Neural crest cell (in vitro differentiated cells): ENCODE measurements around the gene NPHS1. TPM values are rescaled to one million over a fixed set of nuclear protein-coding genes. Genes with fewer than 3 reads are reported as not detected.

Experiments used
- DNase-seq: peaks from one replicate; pipeline ENCODE4 v3.0.0; 2021; ENCODE audit warnings: low read depth, mixed read lengths, low spot score
- H3K27ac Mint-ChIP-seq: one replicate; pipeline ENCODE4 v1.8.0; 2021; ENCODE audit warnings: mild to moderate bottlenecking, mixed read lengths; ENCODE audit not compliant: unreplicated experiment
- H3K27me3 Mint-ChIP-seq: 2 replicates; pipeline ENCODE4 v1.8.0; 2021; ENCODE audit warnings: low read depth, mild to moderate bottlenecking, mixed read lengths
- H3K36me3 Mint-ChIP-seq: 2 replicates; pipeline ENCODE4 v1.8.0; 2021; ENCODE audit warnings: low read depth, mild to moderate bottlenecking, mixed read lengths
- H3K4me1 Mint-ChIP-seq: 2 replicates; pipeline ENCODE4 v1.8.0; 2021; ENCODE audit warnings: mixed read lengths
- H3K4me3 Mint-ChIP-seq: one replicate; pipeline ENCODE4 v1.8.0; 2021; ENCODE audit warnings: mild to moderate bottlenecking, mixed read lengths
- H3K9me3 Mint-ChIP-seq: 2 replicates; pipeline ENCODE4 v1.8.0; 2021; ENCODE audit warnings: mixed read lengths
- total RNA-seq: library from RNA; stranded (reverse); gene quantifications from 2 replicates; pipeline ENCODE4 v1.2.1, GENCODE V29; 2021
- TF ChIP-seq, protein P1 (sequence below): fragments of 200-600 bp; sonication (generic); conservative IDR thresholded peaks from 2 replicates; pipeline ENCODE4 v1.5.0; 2021; ENCODE audit warnings: antibody characterized with exemption, mild to moderate bottlenecking

The NPHS1 gene
- total RNA-seq, 1 donor from 2014 or later = not detected

DNA sequence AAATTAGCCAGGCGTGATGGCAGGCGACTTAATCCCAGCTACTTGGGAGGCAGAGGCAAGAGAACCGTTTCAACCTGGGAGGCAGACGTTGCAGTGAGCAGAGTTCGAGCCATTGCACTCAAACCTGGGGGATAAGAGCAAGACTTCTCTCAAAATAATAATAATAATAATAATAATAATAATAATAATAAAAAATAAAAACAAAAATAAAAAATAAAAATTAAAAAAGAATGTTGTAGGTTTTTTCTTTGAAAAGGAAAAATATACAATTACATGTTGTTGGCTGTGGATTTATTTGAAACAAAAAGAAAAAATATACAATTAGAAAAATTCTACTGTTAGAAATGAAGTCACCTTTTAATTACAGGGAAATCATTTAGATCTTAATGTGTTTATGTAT lies 28.2 kb downstream of the NPHS1 start:
- no peak for DNase-seq
- Mint-ChIP-seq H3K4me1 (peaks cover 5% of the 10 kb centered on the region), H3K9me3 (no peaks in the 10 kb centered on the region), H3K27me3 (peaks cover 61% of the 10 kb centered on the region), H3K4me3 (no peak overlapping the region), H3K27ac (no peak overlapping the region), H3K36me3 (no peaks in the 10 kb centered on the region)
- TF ChIP-seq, protein P1, sequence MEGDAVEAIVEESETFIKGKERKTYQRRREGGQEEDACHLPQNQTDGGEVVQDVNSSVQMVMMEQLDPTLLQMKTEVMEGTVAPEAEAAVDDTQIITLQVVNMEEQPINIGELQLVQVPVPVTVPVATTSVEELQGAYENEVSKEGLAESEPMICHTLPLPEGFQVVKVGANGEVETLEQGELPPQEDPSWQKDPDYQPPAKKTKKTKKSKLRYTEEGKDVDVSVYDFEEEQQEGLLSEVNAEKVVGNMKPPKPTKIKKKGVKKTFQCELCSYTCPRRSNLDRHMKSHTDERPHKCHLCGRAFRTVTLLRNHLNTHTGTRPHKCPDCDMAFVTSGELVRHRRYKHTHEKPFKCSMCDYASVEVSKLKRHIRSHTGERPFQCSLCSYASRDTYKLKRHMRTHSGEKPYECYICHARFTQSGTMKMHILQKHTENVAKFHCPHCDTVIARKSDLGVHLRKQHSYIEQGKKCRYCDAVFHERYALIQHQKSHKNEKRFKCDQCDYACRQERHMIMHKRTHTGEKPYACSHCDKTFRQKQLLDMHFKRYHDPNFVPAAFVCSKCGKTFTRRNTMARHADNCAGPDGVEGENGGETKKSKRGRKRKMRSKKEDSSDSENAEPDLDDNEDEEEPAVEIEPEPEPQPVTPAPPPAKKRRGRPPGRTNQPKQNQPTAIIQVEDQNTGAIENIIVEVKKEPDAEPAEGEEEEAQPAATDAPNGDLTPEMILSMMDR = no peak

DNA sequence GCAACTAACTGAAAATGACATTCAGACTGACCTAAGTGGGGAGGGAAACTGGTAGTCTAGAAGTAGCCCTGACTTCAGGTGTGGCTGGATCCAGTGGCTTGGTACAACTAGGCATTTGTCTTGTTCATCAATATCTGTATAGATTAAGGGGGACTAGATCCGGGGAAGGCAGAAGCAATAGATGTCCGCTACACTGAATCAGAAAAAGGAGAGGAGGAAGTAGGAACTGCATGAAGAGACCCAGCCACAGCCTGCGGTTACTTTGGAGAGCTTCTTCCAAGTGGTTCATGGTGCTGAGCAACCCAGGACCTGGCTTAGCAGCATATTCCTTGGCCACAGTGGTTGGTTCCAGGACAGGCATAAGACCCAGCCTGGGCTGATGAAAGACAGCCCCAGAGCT lies 29.7 kb downstream of the NPHS1 start:
- Mint-ChIP-seq H3K27me3 (peaks cover 62% of the 10 kb centered on the region), H3K9me3 (no peaks in the 10 kb centered on the region), H3K36me3 (no peaks in the 10 kb centered on the region), H3K27ac (no peak overlapping the region), H3K4me3 (no peak overlapping the region), H3K4me1 (peaks cover 5% of the 10 kb centered on the region)
- TF ChIP-seq, protein P1 = no peak
- no peak for DNase-seq

DNA sequence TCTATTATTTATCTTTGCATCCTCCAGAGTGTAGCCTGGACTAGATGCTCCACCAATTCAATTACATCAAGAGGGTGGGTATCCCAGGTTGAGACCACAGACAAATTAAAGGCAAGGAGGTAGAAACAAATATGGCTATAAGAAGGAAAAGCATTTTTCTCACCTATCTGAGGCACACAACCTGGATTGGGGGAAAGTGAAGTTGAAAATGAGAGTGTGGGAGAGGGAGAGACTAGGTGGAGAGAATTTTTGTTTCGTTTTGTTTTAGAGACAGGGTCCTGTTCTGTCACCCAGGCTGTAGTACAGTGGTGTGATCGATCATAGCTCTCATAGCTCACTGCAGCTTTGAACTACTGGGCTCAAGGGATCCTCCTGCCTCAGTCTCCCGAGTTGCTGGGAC lies 33.9 kb downstream of the NPHS1 start:
- DNase-seq = no peak
- Mint-ChIP-seq H3K4me3 (no peak overlapping the region), H3K27ac (no peak overlapping the region), H3K36me3 (no peaks in the 10 kb centered on the region), H3K9me3 (no peaks in the 10 kb centered on the region), H3K27me3 (peaks cover 45% of the 10 kb centered on the region), H3K4me1 (peaks cover 5% of the 10 kb centered on the region)
- TF ChIP-seq, protein P1 = no peak

DNA sequence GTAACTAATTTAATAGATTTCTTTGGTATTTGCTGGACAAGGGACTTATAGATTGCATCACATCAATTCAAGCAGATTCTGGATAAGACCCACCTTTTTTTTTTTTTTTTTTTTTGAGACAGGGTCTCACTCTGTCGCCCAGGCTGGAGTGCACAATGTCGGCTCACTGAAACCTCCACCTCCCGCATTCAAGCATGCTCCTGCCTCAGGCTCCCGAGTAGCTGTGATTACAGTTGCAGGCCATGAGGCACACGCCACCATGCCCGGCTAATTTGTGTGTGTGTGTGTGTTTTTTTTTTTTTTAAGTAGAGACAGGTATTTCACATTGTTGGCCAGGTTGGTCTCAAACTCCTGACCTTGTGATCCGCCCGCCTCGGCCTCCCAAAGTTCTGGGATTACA lies 35.5 kb downstream of the NPHS1 start:
- Mint-ChIP-seq H3K4me3 (no peak overlapping the region), H3K27me3 (peaks cover 36% of the 10 kb centered on the region), H3K4me1 (peaks cover 5% of the 10 kb centered on the region), H3K27ac (no peak overlapping the region), H3K9me3 (no peaks in the 10 kb centered on the region), H3K36me3 (no peaks in the 10 kb centered on the region)
- TF ChIP-seq, protein P1 = no peak
- no peak for DNase-seq

DNA sequence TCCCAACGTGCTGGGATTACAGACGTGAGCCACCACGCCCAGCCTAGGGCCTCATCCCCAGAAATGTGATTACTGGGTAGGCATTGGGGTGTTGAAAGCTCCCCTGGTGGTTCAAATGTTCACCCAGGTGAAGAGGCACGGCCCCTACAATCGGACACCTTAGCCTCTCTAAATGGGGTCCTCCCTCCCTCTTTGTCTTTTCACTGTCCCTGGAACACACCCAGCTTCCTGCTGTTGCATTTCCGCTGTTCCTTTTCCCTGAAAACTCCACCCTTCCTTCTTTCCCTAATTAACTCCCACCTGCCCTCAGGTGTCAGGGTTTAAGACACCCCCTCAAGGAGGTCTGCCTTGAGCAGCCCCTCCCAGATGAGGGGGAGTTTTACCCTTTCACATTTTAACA lies 36.0 kb downstream of the NPHS1 start:
- Mint-ChIP-seq H3K27ac (no peak overlapping the region), H3K4me1 (peaks cover 5% of the 10 kb centered on the region), H3K27me3 (peaks cover 41% of the 10 kb centered on the region), H3K36me3 (no peaks in the 10 kb centered on the region), H3K9me3 (no peaks in the 10 kb centered on the region), H3K4me3 (no peak overlapping the region)
- DNase-seq = no peak
- TF ChIP-seq, protein P1 = no peak
